Stimulated activated naive CD8-positive, alpha-beta T cell treated with anti-CD3 and anti-CD28 coated beads, Interleukin-15, Interleukin-2, amounts not matched to agents 100 U/mL and 50 U/mL, for 24 hours (primary cell): ENCODE results near the gene PARM1.

Experiments used
- ATAC-seq: fragments of 150-1000 bp; cut with Tn5 transposase; one replicate; pipeline ENCODE4 v1.10.0; 2021
- DNase-seq: peaks from one replicate; pipeline ENCODE4 v3.0.0; 2021

The PARM1 gene

DNA sequence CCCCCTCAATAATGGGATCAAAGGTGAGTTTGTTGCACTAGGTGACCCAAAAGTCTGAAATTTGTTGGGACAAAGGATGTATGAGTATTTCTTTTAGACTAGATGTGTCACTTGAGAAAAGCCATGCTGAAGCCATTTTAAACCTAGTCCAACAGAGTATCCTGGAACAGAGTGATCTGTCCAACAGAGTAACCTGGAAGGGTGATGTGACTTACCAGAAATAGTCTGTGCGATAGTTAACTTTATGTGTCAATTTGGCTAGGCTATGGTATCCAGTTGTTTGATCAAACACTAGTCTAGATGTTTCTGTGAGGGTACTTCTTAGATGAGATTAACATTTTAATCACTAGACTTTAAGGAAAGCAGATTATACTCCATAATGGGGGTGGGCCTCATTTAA, 154.5 kb downstream of the PARM1 start:
- no peak for ATAC-seq

DNA sequence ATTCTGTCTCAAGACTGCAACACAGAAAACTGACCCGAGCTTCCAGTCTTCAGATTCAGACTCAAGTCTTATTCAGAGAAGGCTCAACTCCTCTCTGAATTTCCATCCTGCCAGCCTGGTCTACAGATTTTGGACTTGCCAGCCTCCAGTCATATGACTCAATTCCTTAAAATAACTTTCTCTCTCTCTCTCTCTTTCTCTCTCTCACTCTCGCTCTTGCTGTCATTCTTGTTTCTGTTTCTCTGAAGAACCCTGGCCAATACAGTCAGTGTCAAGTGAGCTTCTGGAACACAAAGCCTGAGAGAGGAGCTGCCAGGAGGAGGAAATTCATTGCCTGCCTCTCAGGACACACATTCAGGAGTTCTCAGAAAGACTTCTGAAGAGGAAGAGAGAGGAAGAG, 154.9 kb downstream of the PARM1 start:
- DNase-seq: no peak
- ATAC-seq: no peak

More for the DNA sequence above, 154.5 kb downstream of the PARM1 start:
- DNase-seq: no peak

DNA sequence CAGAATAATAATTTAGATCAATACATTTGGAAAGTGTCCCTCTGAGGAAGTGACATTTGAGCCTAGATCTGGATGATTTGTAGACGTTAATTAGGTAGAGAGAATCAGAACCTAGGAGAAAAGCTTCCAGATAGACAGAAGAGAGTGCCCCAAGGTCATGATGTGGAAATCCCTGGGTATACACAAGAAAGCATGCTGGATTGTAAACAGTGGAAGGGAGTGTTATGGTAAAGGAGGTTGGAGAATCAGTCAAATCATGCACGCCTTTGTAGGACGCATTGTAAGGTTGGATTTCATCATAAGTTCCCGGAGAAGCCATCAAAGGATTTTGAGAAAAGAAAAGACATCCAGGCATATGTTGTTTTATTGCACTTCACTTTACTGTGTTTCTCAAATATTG, 156.3 kb downstream of the PARM1 start:
- DNase-seq (no peak), ATAC-seq (no peak)

DNA sequence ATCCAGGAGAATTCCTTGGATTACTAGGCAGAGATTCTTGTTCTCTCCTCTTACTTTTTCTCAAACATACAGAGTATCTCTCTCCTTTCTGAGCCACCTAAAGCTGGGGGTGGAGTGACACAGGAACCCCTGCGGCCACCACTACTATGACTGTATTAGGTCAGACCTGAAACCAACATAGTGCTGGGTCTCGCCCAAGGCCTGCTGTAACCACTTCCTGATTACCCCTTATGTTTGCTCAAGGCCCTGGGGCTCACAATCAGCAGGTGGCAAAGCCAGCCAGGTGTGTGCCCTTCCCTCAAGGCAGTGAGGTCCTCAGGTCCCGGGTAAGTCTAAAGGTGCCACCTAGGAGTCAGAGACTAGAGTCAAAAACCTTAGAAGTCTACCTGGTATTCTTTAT, 166.4 kb downstream of the PARM1 start:
- no peak for ATAC-seq

More for the DNA sequence above, 166.4 kb downstream of the PARM1 start:
- DNase-seq: no peak
